ENCODE results near the gene APAF1.

The APAF1 gene

DNA sequence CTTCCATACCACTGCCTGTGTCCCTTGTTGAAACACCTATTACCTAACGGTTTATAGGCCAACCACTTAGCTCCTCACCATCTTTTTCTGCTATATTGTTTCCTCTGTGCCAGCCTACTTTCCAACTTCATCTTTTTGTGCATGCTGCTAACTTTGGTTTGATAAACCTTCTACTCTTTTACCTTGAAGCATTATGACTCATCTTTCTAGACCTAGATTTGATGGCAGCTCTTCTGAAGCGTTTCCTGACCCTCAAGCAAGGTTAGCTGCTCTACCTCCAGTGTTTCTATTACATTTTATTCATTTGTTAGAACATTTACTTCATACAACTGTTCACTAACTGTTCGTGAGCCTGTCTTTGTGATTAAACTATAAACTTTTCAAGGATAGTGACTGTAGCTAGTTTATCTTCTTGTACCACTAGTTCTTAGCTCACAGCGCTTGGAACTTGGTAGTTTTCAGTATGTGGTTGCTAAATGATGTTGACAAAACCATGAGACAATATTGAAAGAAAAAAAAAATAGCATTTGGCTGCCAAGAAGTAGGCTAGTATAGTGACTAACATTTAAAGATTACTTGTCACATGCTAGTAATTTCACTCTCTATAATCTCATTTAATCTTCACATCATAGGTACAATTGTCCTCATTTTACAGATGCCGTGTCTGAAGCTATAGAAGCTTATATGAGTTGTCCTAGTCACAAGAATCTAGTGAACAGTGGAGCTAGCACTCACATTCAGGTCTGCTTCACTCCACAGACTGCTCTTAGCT, 79.5 kb downstream of the APAF1 start:
- Histone ChIP-seq H3K4me3 (ENCODE audit: low read depth in 1 of 5, low read length in 5 of 5) (no peak overlapping the region), H3K4me1 (ENCODE audit: control insufficient read depth in 5 of 5, insufficient read depth in 5 of 5, low read length in 5 of 5) (no peaks in the 10 kb centered on the region), H3K27me3 (ENCODE audit: control insufficient read depth in 5 of 5, insufficient read depth in 4 of 5, low read length in 5 of 5) (no peaks in the 10 kb centered on the region), H3K9me3 (ENCODE audit: control insufficient read depth in 5 of 5, low read length in 5 of 5) (no peaks in the 10 kb centered on the region), H3K9ac (ENCODE audit: low read length in 5 of 5) (no peak overlapping the region), H3K36me3 (ENCODE audit: control insufficient read depth in 5 of 5, insufficient read depth in 5 of 5, low read length in 5 of 5) (peaks cover 33 to 60% (median 52%) of the 10 kb centered on the region in 5 donors), H3K27ac (ENCODE audit: low read depth, low read length) (no peak overlapping the region)

GRCh38 chr12:98725476-98726247, 80.6 kb downstream of the APAF1 start:
- Histone ChIP-seq H3K9me3 (ENCODE audit: control insufficient read depth in 5 of 5, low read length in 5 of 5) (no peaks in the 10 kb centered on the region), H3K4me1 (ENCODE audit: control insufficient read depth in 5 of 5, insufficient read depth in 5 of 5, low read length in 5 of 5) (no peaks in the 10 kb centered on the region), H3K27me3 (ENCODE audit: control insufficient read depth in 5 of 5, insufficient read depth in 4 of 5, low read length in 5 of 5) (no peaks in the 10 kb centered on the region), H3K4me3 (ENCODE audit: low read depth in 1 of 5, low read length in 5 of 5) (no peak overlapping the region), H3K27ac (ENCODE audit: low read depth, low read length) (no peak overlapping the region), H3K9ac (ENCODE audit: low read length in 5 of 5) (no peak overlapping the region), H3K36me3 (ENCODE audit: control insufficient read depth in 5 of 5, insufficient read depth in 5 of 5, low read length in 5 of 5) (peaks cover 39 to 66% (median 57%) of the 10 kb centered on the region in 5 donors)

- Histone ChIP-seq H3K27ac (ENCODE audit: low read depth, low read length) (no peak overlapping the region), H3K4me3 (ENCODE audit: low read depth in 1 of 5, low read length in 5 of 5) (no peak overlapping the region), H3K9ac (ENCODE audit: low read length in 5 of 5) (no peak overlapping the region), H3K4me1 (ENCODE audit: control insufficient read depth in 5 of 5, insufficient read depth in 5 of 5, low read length in 5 of 5) (no peaks in the 10 kb centered on the region), H3K36me3 (ENCODE audit: control insufficient read depth in 5 of 5, insufficient read depth in 5 of 5, low read length in 5 of 5) (peaks cover 51 to 78% (median 68%) of the 10 kb centered on the region in 5 donors), H3K27me3 (ENCODE audit: control insufficient read depth in 5 of 5, insufficient read depth in 4 of 5, low read length in 5 of 5) (no peaks in the 10 kb centered on the region), H3K9me3 (ENCODE audit: control insufficient read depth in 5 of 5, low read length in 5 of 5) (no peaks in the 10 kb centered on the region)
Measured at GRCh38 chr12:98727196-98727595, 82.1 kb downstream of the APAF1 start.

GRCh38 chr12:98730412-98730811, 85.3 kb downstream of the APAF1 start:
- no peaks in the 10 kb centered on the region for H3K27me3 ChIP-seq (ENCODE audit: control insufficient read depth in 5 of 5, insufficient read depth in 4 of 5, low read length in 5 of 5)
- no peak overlapping the region for H3K27ac ChIP-seq (ENCODE audit: low read depth, low read length)
- H3K9ac ChIP-seq (ENCODE audit: low read length in 5 of 5), result no peak overlapping the region
- H3K36me3 ChIP-seq (ENCODE audit: control insufficient read depth in 5 of 5, insufficient read depth in 5 of 5, low read length in 5 of 5), result peaks cover 31 to 76% (median 59%) of the 10 kb centered on the region in 5 donors
- H3K9me3 ChIP-seq (ENCODE audit: control insufficient read depth in 5 of 5, low read length in 5 of 5), result no peaks in the 10 kb centered on the region
- no peaks in the 10 kb centered on the region for H3K4me1 ChIP-seq (ENCODE audit: control insufficient read depth in 5 of 5, insufficient read depth in 5 of 5, low read length in 5 of 5)
- H3K4me3 ChIP-seq (ENCODE audit: low read depth in 1 of 5, low read length in 5 of 5), result no peak overlapping the region

DNA sequence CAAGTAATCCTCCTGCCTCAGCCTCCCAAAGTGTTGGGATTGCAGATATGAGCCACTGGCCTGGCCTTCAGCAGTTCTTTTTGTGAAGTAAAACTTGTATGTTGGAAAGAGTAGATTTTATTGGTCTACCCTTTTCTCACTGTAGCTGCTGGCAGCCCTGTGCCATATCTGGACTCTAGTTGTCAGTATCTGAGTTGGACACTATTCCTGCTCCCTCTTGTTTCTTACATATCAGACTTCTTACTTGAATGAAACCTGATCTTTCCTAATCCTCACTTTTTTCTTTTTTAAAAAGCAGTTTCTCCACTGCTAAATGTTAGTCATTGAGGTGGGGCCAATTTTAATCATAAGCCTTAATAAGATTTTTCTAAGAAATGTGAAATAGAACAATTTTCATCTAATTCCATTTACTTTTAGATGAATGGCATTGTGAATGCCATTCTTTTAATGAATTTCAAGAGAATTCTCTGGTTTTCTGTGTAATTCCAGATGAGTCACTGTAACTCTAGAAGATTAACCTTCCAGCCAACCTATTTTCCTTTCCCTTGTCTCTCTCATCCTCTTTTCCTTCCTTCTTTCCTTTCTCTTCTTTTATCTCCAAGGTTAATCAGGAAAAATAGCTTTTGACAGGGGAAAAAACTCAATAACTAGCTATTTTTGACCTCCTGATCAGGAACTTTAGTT, 88.7 kb downstream of the APAF1 start:
- Histone ChIP-seq H3K9ac (ENCODE audit: low read length in 5 of 5) (no peak overlapping the region), H3K36me3 (ENCODE audit: control insufficient read depth in 5 of 5, insufficient read depth in 5 of 5, low read length in 5 of 5) (peaks cover 21 to 58% (median 45%) of the 10 kb centered on the region in 5 donors), H3K9me3 (ENCODE audit: control insufficient read depth in 5 of 5, low read length in 5 of 5) (no peaks in the 10 kb centered on the region), H3K27ac (ENCODE audit: low read depth, low read length) (no peak overlapping the region), H3K4me3 (ENCODE audit: low read depth in 1 of 5, low read length in 5 of 5) (no peak overlapping the region), H3K27me3 (ENCODE audit: control insufficient read depth in 5 of 5, insufficient read depth in 4 of 5, low read length in 5 of 5) (no peaks in the 10 kb centered on the region), H3K4me1 (ENCODE audit: control insufficient read depth in 5 of 5, insufficient read depth in 5 of 5, low read length in 5 of 5) (no peaks in the 10 kb centered on the region)

- peaks cover 0 to 4% (median 3%) of the 10 kb centered on the region in 5 donors for H3K9me3 ChIP-seq (ENCODE audit: control insufficient read depth in 5 of 5, low read length in 5 of 5)
- no peaks in the 10 kb centered on the region for H3K4me1 ChIP-seq (ENCODE audit: control insufficient read depth in 5 of 5, insufficient read depth in 5 of 5, low read length in 5 of 5)
- no peak overlapping the region for H3K4me3 ChIP-seq (ENCODE audit: low read depth in 1 of 5, low read length in 5 of 5)
- H3K36me3 ChIP-seq (ENCODE audit: control insufficient read depth in 5 of 5, insufficient read depth in 5 of 5, low read length in 5 of 5), result peaks cover 11 to 47% (median 29%) of the 10 kb centered on the region in 5 donors
- H3K27ac ChIP-seq (ENCODE audit: low read depth, low read length), result no peak overlapping the region
- no peak overlapping the region for H3K9ac ChIP-seq (ENCODE audit: low read length in 5 of 5)
- no peaks in the 10 kb centered on the region for H3K27me3 ChIP-seq (ENCODE audit: control insufficient read depth in 5 of 5, insufficient read depth in 4 of 5, low read length in 5 of 5)
Measured at GRCh38 chr12:98735821-98736220, 90.7 kb downstream of the APAF1 start.

GRCh38 chr12:98736352-98737321, 91.5 kb downstream of the APAF1 start:
- H3K27ac ChIP-seq (ENCODE audit: low read depth, low read length), result no peak overlapping the region
- H3K9ac ChIP-seq (ENCODE audit: low read length in 5 of 5), result no peak overlapping the region
- H3K27me3 ChIP-seq (ENCODE audit: control insufficient read depth in 5 of 5, insufficient read depth in 4 of 5, low read length in 5 of 5), result no peaks in the 10 kb centered on the region
- H3K9me3 ChIP-seq (ENCODE audit: control insufficient read depth in 5 of 5, low read length in 5 of 5), result peaks cover 0 to 7% (median 5%) of the 10 kb centered on the region in 5 donors
- H3K4me1 ChIP-seq (ENCODE audit: control insufficient read depth in 5 of 5, insufficient read depth in 5 of 5, low read length in 5 of 5), result no peaks in the 10 kb centered on the region
- no peak overlapping the region for H3K4me3 ChIP-seq (ENCODE audit: low read depth in 1 of 5, low read length in 5 of 5)
- H3K36me3 ChIP-seq (ENCODE audit: control insufficient read depth in 5 of 5, insufficient read depth in 5 of 5, low read length in 5 of 5), result peaks cover 6 to 39% (median 21%) of the 10 kb centered on the region in 5 donors

DNA sequence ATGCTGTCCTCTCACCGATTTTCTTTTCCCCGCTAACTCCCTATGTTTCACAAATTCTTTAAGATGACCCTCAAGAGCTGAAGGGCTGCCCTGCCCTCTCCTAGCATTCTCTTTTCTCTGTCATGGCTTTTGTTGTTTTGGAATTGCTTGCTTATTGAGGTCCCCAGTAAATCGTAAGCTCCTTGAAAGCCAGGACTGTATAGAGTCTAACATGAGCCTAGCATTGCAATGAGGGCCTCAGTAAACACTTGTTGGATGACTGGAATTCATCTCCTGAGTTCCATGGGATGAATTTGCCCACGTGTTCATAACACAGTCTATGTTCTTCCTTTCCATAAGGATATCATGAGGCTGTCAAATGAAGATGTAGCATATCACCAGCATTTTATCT, 92.2 kb downstream of the APAF1 start:
- no peak overlapping the region for H3K4me3 ChIP-seq (ENCODE audit: low read depth in 1 of 5, low read length in 5 of 5)
- H3K4me1 ChIP-seq (ENCODE audit: control insufficient read depth in 5 of 5, insufficient read depth in 5 of 5, low read length in 5 of 5), result no peaks in the 10 kb centered on the region
- H3K27ac ChIP-seq (ENCODE audit: low read depth, low read length), result no peak overlapping the region
- peaks cover 0 to 7% (median 5%) of the 10 kb centered on the region in 5 donors for H3K9me3 ChIP-seq (ENCODE audit: control insufficient read depth in 5 of 5, low read length in 5 of 5)
- no peak overlapping the region for H3K9ac ChIP-seq (ENCODE audit: low read length in 5 of 5)
- H3K36me3 ChIP-seq (ENCODE audit: control insufficient read depth in 5 of 5, insufficient read depth in 5 of 5, low read length in 5 of 5), result peaks cover 3 to 34% (median 14%) of the 10 kb centered on the region in 5 donors
- H3K27me3 ChIP-seq (ENCODE audit: control insufficient read depth in 5 of 5, insufficient read depth in 4 of 5, low read length in 5 of 5), result no peaks in the 10 kb centered on the region

GRCh38 chr12:98738002-98738401, 92.9 kb downstream of the APAF1 start:
- Histone ChIP-seq H3K9me3 (ENCODE audit: control insufficient read depth in 5 of 5, low read length in 5 of 5) (peaks cover 0 to 7% (median 5%) of the 10 kb centered on the region in 5 donors), H3K4me3 (ENCODE audit: low read depth in 1 of 5, low read length in 5 of 5) (no peak overlapping the region), H3K27me3 (ENCODE audit: control insufficient read depth in 5 of 5, insufficient read depth in 4 of 5, low read length in 5 of 5) (no peaks in the 10 kb centered on the region), H3K27ac (ENCODE audit: low read depth, low read length) (no peak overlapping the region), H3K9ac (ENCODE audit: low read length in 5 of 5) (no peak overlapping the region), H3K36me3 (ENCODE audit: control insufficient read depth in 5 of 5, insufficient read depth in 5 of 5, low read length in 5 of 5) (peaks cover 2 to 29% (median 12%) of the 10 kb centered on the region in 5 donors), H3K4me1 (ENCODE audit: control insufficient read depth in 5 of 5, insufficient read depth in 5 of 5, low read length in 5 of 5) (no peaks in the 10 kb centered on the region)
